ENCODE data around the gene CCAR1. TPM values are rescaled to one million over a fixed set of nuclear protein-coding genes. Genes with fewer than 3 reads are reported as not detected.

Gene CCAR1
- total and polyA plus RNA-seq, 2 of the 4 experiments (the other 2 are of a cell fraction): 35.1 to 60.8 TPM

DNA sequence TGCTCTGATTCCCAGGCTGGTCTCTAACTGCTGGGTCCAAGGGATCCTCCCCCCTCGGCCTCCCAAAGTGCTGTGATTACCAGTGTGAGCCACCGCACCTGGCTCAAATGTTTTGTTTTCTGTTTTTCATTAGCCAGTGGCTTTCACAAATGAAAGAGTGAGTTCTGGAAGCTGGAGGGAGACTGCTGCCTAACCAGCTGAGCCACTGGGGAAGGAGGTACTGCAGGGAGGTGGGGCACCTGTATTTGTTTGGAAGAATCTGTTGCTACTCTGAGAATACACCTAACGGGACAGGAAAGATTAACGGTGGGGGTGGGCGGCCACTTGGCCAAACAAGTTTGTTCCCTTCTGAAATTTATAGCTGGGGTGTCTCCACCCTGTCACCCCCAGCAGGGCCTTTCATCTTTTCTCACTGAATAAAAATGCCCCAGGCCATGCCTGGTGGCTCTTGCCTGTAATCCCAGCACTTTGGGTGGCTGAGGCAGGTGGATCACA, 111.0 kb downstream of the CCAR1 start:
- Histone ChIP-seq H3K14ac (replicated peaks; ENCODE audit: low read depth, low read length) (no peak overlapping the region), H3K18ac (ENCODE audit: low read depth, low read length) (no peak overlapping the region), H3K4me2 (ENCODE audit: low read depth, low read length) (no peak overlapping the region), H3K4ac (ENCODE audit: low read depth, low read length) (no peak overlapping the region), H2AFZ (replicated peaks; ENCODE audit: low read length, poor library complexity) (no peak overlapping the region), H2AK9ac (replicated peaks; ENCODE audit: low read depth, low read length, poor library complexity) (no peak overlapping the region), H3K56ac (ENCODE audit: extremely low read depth, insufficient read depth, low read length) (no peak overlapping the region), H3K9ac (ENCODE audit: low read depth, low read length) (no peak overlapping the region), H3K9me3 (ENCODE audit: control insufficient read depth, insufficient read depth, low read length) (no peaks in the 10 kb centered on the region), H2BK15ac (ENCODE audit: low read depth, low read length) (no peak overlapping the region), H3K9me1 (ENCODE audit: insufficient read depth, low read length) (no peaks in the 10 kb centered on the region), H3K27ac (ENCODE audit: insufficient read depth, low read length) (no peak overlapping the region), H2BK20ac (ENCODE audit: low read depth, low read length) (no peak overlapping the region), H3K36me3 (ENCODE audit: control insufficient read depth, insufficient read depth, low read length) (no peaks in the 10 kb centered on the region), H3K27me3 (ENCODE audit: control insufficient read depth, insufficient read depth, low read length) (peaks cover 56% of the 10 kb centered on the region), H4K8ac (ENCODE audit: low read depth in 2 of 2, low read length in 2 of 2) (no peak overlapping the region), H3K4me3 (ENCODE audit: insufficient read depth, low read depth, low read length) (no peak overlapping the region), H4K91ac (ENCODE audit: insufficient read depth, low read depth, low read length) (no peak overlapping the region), H2BK5ac (ENCODE audit: low read depth, low read length, poor library complexity, severe bottlenecking) (no peak overlapping the region), H2BK120ac (ENCODE audit: low read depth, low read length) (no peak overlapping the region), H3K23ac (ENCODE audit: low read depth, low read length) (no peak overlapping the region), H4K20me1 (ENCODE audit: insufficient read depth, low read length) (no peaks in the 10 kb centered on the region), H4K5ac (ENCODE audit: low read depth, low read length) (no peak overlapping the region), H3K79me1 (ENCODE audit: low read depth in 1 of 2, low read length in 2 of 2) (no peaks in the 10 kb centered on the region), H2AK5ac (ENCODE audit: low read depth, low read length) (no peak overlapping the region), H3K4me1 (ENCODE audit: control insufficient read depth, insufficient read depth, low read length) (no peaks in the 10 kb centered on the region)
- WGBS, 2 experiments (ENCODE audit: extremely low coverage in 2 of 2, insufficient read length in 1 of 2): no CpG with 5 or more reads among the region's 5 CpGs
- in situ Hi-C loops (cut with MboI; ENCODE audit: low sequenced_read_pairs) (no loop called here), dilution Hi-C loops (cut with HindIII; ENCODE audit: low sequenced_read_pairs, unreplicated experiment) (no loop called here), intact Hi-C loops (cut with micrococcal nuclease) (no loop called here)
- TF ChIP-seq POLR2A (IDR thresholded peaks at IDR 0.05; ENCODE audit: low read depth, low read length): no peak
- TF ChIP-seq RCOR1 (IDR thresholded peaks at IDR 0.05; ENCODE audit: insufficient replicate concordance, low read length): no peak
- no peak for TF ChIP-seq CEBPB (IDR thresholded peaks at IDR 0.05; ENCODE audit: low read depth, low read length)
- no peak for TF ChIP-seq NFE2L2 (IDR thresholded peaks at IDR 0.05; ENCODE audit: low read depth, low read length)
- no peak for TF ChIP-seq CHD1 (IDR thresholded peaks at IDR 0.05; ENCODE audit: low read depth, low read length)
- TF ChIP-seq RFX5 (IDR thresholded peaks at IDR 0.05; ENCODE audit: low read depth, low read length): no peak
- TF ChIP-seq MAZ (IDR thresholded peaks at IDR 0.05; ENCODE audit: borderline replicate concordance, low read depth, low read length): no peak
- ChIA-PET CTCF (interaction anchor here (0.6 kb wide), 1 partner anchor 19 kb away, joined by 3 read pairs; no protein-coding TSS in a partner anchor), POLR2A (ENCODE audit: unreplicated experiment) (no interaction called here)
- ATAC-seq (ENCODE audit: low read depth) (no peak), DNase-seq (no peak)
- no TSS peak for BruUV-seq (replicated peaks)

All from IMR-90 (cell line).